NT2/D1 (cell line): ENCODE measurements around the gene TTLL11.

Source experiments
- YY1 ChIP-seq: IDR thresholded peaks from 2 replicates; pipeline ENCODE4 v1.6.1; 2011; ENCODE audit not compliant: insufficient read length, insufficient read depth
- ZNF274 ChIP-seq: IDR thresholded peaks from 2 replicates; pipeline ENCODE4 v1.6.1; 2011; ENCODE audit warnings: mild to moderate bottlenecking, low read depth, low read length

DNA sequence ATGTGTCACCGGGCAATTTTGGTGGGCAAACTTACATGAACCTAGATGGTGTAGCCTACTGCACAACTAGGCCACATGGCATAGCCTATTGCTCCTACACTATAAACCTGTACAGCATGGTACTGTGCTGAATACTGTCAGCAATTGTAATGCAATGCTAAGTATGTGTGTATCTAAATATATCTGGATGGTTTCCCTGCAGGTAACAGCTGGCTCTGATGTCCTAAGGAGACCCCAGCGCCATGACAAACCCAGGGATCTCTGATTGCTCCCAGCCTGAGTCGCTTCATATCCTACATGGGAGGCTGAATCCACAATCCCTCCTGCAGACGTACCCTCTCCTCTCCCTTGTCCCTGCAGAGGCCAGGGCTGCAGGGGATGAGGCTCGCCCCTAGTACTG is 26.6 kb upstream of the TTLL11 start:
- TF ChIP-seq ZNF274 (no peak), YY1 (no peak)
